Measurements from ENCODE around the gene SLC17A6. TPM values are rescaled to one million over a fixed set of nuclear protein-coding genes. Genes with fewer than 3 reads are reported as not detected.

Gene SLC17A6
- total RNA-seq, 1 donor from 2014 or later: not detected

- no peak for TF ChIP-seq CTCF (IDR thresholded peaks at IDR 0.05; ENCODE audit: insufficient read depth, low read length, poor library complexity, severe bottlenecking)
- H3K4me3 ChIP-seq (ENCODE audit: low read depth, low read length): no peak overlapping the region
- no peaks in the 10 kb centered on the region for H3K27me3 ChIP-seq (ENCODE audit: control insufficient read depth, insufficient read depth, low read length)
- H3K36me3 ChIP-seq (ENCODE audit: control insufficient read depth, insufficient read depth, low read length): no peaks in the 10 kb centered on the region
- no peak for DNase-seq (ENCODE audit: low read depth)
Measured at GRCh38 chr11:22407921-22408320, 69.7 kb downstream of the SLC17A6 start.

GRCh38 chr11:22415476-22415875 lies 77.3 kb downstream of the SLC17A6 start:
- H3K4me3 ChIP-seq (ENCODE audit: low read depth, low read length): no peak overlapping the region
- TF ChIP-seq CTCF (IDR thresholded peaks at IDR 0.05; ENCODE audit: insufficient read depth, low read length, poor library complexity, severe bottlenecking): no peak
- no peaks in the 10 kb centered on the region for H3K36me3 ChIP-seq (ENCODE audit: control insufficient read depth, insufficient read depth, low read length)
- no peaks in the 10 kb centered on the region for H3K27me3 ChIP-seq (ENCODE audit: control insufficient read depth, insufficient read depth, low read length)
- no peak for DNase-seq (ENCODE audit: low read depth)

- Histone ChIP-seq H3K27me3 (ENCODE audit: control insufficient read depth, insufficient read depth, low read length) (no peaks in the 10 kb centered on the region), H3K36me3 (ENCODE audit: control insufficient read depth, insufficient read depth, low read length) (no peaks in the 10 kb centered on the region), H3K4me3 (ENCODE audit: low read depth, low read length) (no peak overlapping the region)
- DNase-seq (ENCODE audit: low read depth): no peak
- TF ChIP-seq CTCF (IDR thresholded peaks at IDR 0.05; ENCODE audit: insufficient read depth, low read length, poor library complexity, severe bottlenecking): no peak
Measured at GRCh38 chr11:22416462-22416861, 78.3 kb downstream of the SLC17A6 start.

GRCh38 chr11:22426915-22427314 lies 88.7 kb downstream of the SLC17A6 start:
- no peak for TF ChIP-seq CTCF (IDR thresholded peaks at IDR 0.05; ENCODE audit: insufficient read depth, low read length, poor library complexity, severe bottlenecking)
- Histone ChIP-seq H3K4me3 (ENCODE audit: low read depth, low read length) (no peak overlapping the region), H3K36me3 (ENCODE audit: control insufficient read depth, insufficient read depth, low read length) (no peaks in the 10 kb centered on the region), H3K27me3 (ENCODE audit: control insufficient read depth, insufficient read depth, low read length) (no peaks in the 10 kb centered on the region)
- no peak for DNase-seq (ENCODE audit: low read depth)

Other genes starting within 250 kb of the SLC17A6 start
- gene ANO5, start 145.3 kb upstream of the SLC17A6 start, total RNA-seq: 2.3 and 2.5 TPM in 2 replicates

Measured in kidney epithelial cell (primary cell).